ENCODE results near the gene ST8SIA2. TPM values are rescaled to one million over a fixed set of nuclear protein-coding genes. Genes with fewer than 3 reads are reported as not detected.

ST8SIA2 gene
- total RNA-seq, 6 experiments from 2014 or later, result 0.05 to 0.12 TPM; not detected in 4

GRCh38 chr15:92392462-92392861, 1.2 kb upstream of the ST8SIA2 start:
- no peak for DNase-seq
- H3K9me3 Mint-ChIP-seq, result peaks cover 12% of the 10 kb centered on the region
- H3K27me3 Mint-ChIP-seq (ENCODE audit: insufficient read depth), result peaks cover 32% of the 10 kb centered on the region
- H3K27ac Mint-ChIP-seq, result no peak overlapping the region
- no peak overlapping the region for H3K4me3 Mint-ChIP-seq
- no peaks in the 10 kb centered on the region for H3K4me1 Mint-ChIP-seq (ENCODE audit: low read depth)
- no peaks in the 10 kb centered on the region; the same call in 1 of the 2 replicates for H3K36me3 Mint-ChIP-seq (ENCODE audit: low read depth)
- TF ChIP-seq CTCF (IDR thresholded peaks at IDR 0.05), result no peak

GRCh38 chr15:92393980-92394308, 263 bp downstream of the ST8SIA2 start:
- Mint-ChIP-seq H3K27me3 (ENCODE audit: insufficient read depth) (peaks cover 32% of the 10 kb centered on the region), H3K27ac (no peak overlapping the region), H3K4me1 (ENCODE audit: low read depth) (no peaks in the 10 kb centered on the region), H3K9me3 (peaks cover 12% of the 10 kb centered on the region), H3K4me3 (no peak overlapping the region; the same call in 1 of the 2 replicates), H3K36me3 (ENCODE audit: low read depth) (no peaks in the 10 kb centered on the region; the same call in 1 of the 2 replicates)
- no peak for DNase-seq
- TF ChIP-seq CTCF (IDR thresholded peaks at IDR 0.05), result no peak

- peaks cover 28% of the 10 kb centered on the region for H3K27me3 Mint-ChIP-seq (ENCODE audit: insufficient read depth)
- no peak for DNase-seq
- no peaks in the 10 kb centered on the region for H3K4me1 Mint-ChIP-seq (ENCODE audit: low read depth)
- no peak overlapping the region for H3K27ac Mint-ChIP-seq
- no peak for TF ChIP-seq CTCF (IDR thresholded peaks at IDR 0.05)
- H3K9me3 Mint-ChIP-seq, result peaks cover 12% of the 10 kb centered on the region
- no peaks in the 10 kb centered on the region; the same call in 1 of the 2 replicates for H3K36me3 Mint-ChIP-seq (ENCODE audit: low read depth)
- H3K4me3 Mint-ChIP-seq, result no peak overlapping the region; the same call in 1 of the 2 replicates
These were observed 822 bp downstream of the ST8SIA2 start for GRCh38 chr15:92394309-92395097.

GRCh38 chr15:92395098-92395635, 1.5 kb downstream of the ST8SIA2 start:
- H3K36me3 Mint-ChIP-seq (ENCODE audit: low read depth), result no peaks in the 10 kb centered on the region; the same call in 1 of the 2 replicates
- peaks cover 24% of the 10 kb centered on the region for H3K27me3 Mint-ChIP-seq (ENCODE audit: insufficient read depth)
- no peaks in the 10 kb centered on the region for H3K4me1 Mint-ChIP-seq (ENCODE audit: low read depth)
- H3K4me3 Mint-ChIP-seq, result no peak overlapping the region; the same call in 1 of the 2 replicates
- DNase-seq, result no peak
- no peak overlapping the region for H3K27ac Mint-ChIP-seq
- H3K9me3 Mint-ChIP-seq, result peaks cover 16% of the 10 kb centered on the region
- TF ChIP-seq CTCF (IDR thresholded peaks at IDR 0.05), result no peak

GRCh38 chr15:92399271-92399950, 5.7 kb downstream of the ST8SIA2 start:
- H3K27me3 Mint-ChIP-seq (ENCODE audit: insufficient read depth), result peaks cover 10% of the 10 kb centered on the region
- no peaks in the 10 kb centered on the region for H3K4me1 Mint-ChIP-seq (ENCODE audit: low read depth)
- H3K4me3 Mint-ChIP-seq, result no peak overlapping the region
- H3K27ac Mint-ChIP-seq, result no peak overlapping the region
- TF ChIP-seq CTCF (IDR thresholded peaks at IDR 0.05), result no peak
- peaks cover 12% of the 10 kb centered on the region for H3K9me3 Mint-ChIP-seq
- DNase-seq, result no peak
- no peaks in the 10 kb centered on the region; the same call in 1 of the 2 replicates for H3K36me3 Mint-ChIP-seq (ENCODE audit: low read depth)

Measured in HFFc6 (cell line).